Hepatocyte (in vitro differentiated cells): ENCODE measurements around the gene TLE6. TPM values are rescaled to one million over a fixed set of nuclear protein-coding genes. Genes with fewer than 3 reads are reported as not detected.
A peak's percentile ranks its signal among the peaks of the same experiment; 100 is the strongest.

Source experiments
- DNase-seq: peaks from one replicate; pipeline ENCODE4 v3.0.0-alpha.2; 2016; ENCODE audit warnings: low spot score
- H2AFZ ChIP-seq: fragments of 200-600 bp; sonication (generic); 2 replicates; pipeline ENCODE4 v1.6.0; 2016; ENCODE audit warnings: antibody characterized with exemption, mild to moderate bottlenecking
- H3K27ac ChIP-seq: fragments of 200-600 bp; sonication (generic); 2 replicates; pipeline ENCODE4 v1.5.1; 2016; ENCODE audit warnings: mild to moderate bottlenecking
- H3K27me3 ChIP-seq: fragments of 200-600 bp; sonication (generic); 2 replicates; pipeline ENCODE4 v1.6.1; 2016
- H3K36me3 ChIP-seq: fragments of 200-600 bp; sonication (generic); replicated peaks from 2 replicates; pipeline ENCODE4 v1.5.1; 2016; ENCODE audit warnings: low read depth; ENCODE audit not compliant: insufficient read depth
- H3K4me1 ChIP-seq: fragments of 200-600 bp; sonication (generic); 2 replicates; pipeline ENCODE4 v1.5.1; 2016; ENCODE audit warnings: mild to moderate bottlenecking, moderate library complexity; ENCODE audit not compliant: insufficient read depth
- H3K4me2 ChIP-seq: fragments of 200-600 bp; sonication (generic); 2 replicates; pipeline ENCODE4 v1.6.0; 2016
- H3K4me3 ChIP-seq: fragments of 200-600 bp; sonication (generic); 2 replicates; pipeline ENCODE4 v1.5.1; 2016; ENCODE audit warnings: mild to moderate bottlenecking
- H3K79me2 ChIP-seq: fragments of 200-600 bp; sonication (generic); 2 replicates; pipeline ENCODE4 v1.6.0; 2017; ENCODE audit warnings: mild to moderate bottlenecking
- H3K9me2 ChIP-seq: fragments of 200-600 bp; sonication (generic); replicated peaks from 2 replicates; pipeline ENCODE4 v1.6.0; 2017; ENCODE audit warnings: mild to moderate bottlenecking; ENCODE audit not compliant: insufficient read depth
- H3K9me3 ChIP-seq: fragments of 200-600 bp; sonication (generic); 2 replicates; pipeline ENCODE4 v1.5.1; 2016; ENCODE audit warnings: low read depth, mild to moderate bottlenecking
- H4K20me1 ChIP-seq: fragments of 200-600 bp; sonication (generic); 2 replicates; pipeline ENCODE4 v1.6.0; 2016; ENCODE audit warnings: mild to moderate bottlenecking; ENCODE audit not compliant: insufficient read depth, poor library complexity, severe bottlenecking
- EZH2 ChIP-seq: fragments of 200-600 bp; sonication (generic); IDR thresholded peaks from 2 replicates; pipeline ENCODE4 v1.6.1; 2016; ENCODE audit warnings: antibody characterized with exemption, mild to moderate bottlenecking, borderline replicate concordance
- EZH2phosphoT487 ChIP-seq: fragments of 200-600 bp; sonication (generic); IDR thresholded peaks from one replicate; pipeline ENCODE4 v1.6.1; 2018; ENCODE audit warnings: antibody characterized with exemption, mild to moderate bottlenecking, low read depth, moderate library complexity; ENCODE audit not compliant: unreplicated experiment, severe bottlenecking
- WGBS: methylation state at CpG from one replicate; pipeline ENCODE4 v1.1.6; 2016; ENCODE audit warnings: low lambda C conversion rate; ENCODE audit errors: missing lambda C conversion rate; 5-methylcytosine and 5-hydroxymethylcytosine counted together
- polyA plus RNA-seq: library from polyadenylated mRNA; unstranded; fragments of >200 nt; fragmentation: Nextera tagmentation; extraction: Ambion mirVana; gene quantifications from 2 replicates; pipeline ENCODE4 v1.2.1, GENCODE V29; 2016
- total RNA-seq: library from RNA; depleted of rRNA; stranded (reverse); fragments of >200 nt; gene quantifications from 2 replicates; pipeline ENCODE4 v1.2.3, GENCODE V29; 2014
- TF ChIP-seq, protein P1 (sequence below): fragments of 200-600 bp; sonication (generic); IDR thresholded peaks from 2 replicates; pipeline ENCODE4 v1.5.1; 2016; ENCODE audit warnings: antibody characterized with exemption, mild to moderate bottlenecking; ENCODE audit not compliant: poor library complexity

TLE6 gene
- total and polyA plus RNA-seq, 2 experiments from 2014 or later = 1.2 to 4.7 TPM

DNA sequence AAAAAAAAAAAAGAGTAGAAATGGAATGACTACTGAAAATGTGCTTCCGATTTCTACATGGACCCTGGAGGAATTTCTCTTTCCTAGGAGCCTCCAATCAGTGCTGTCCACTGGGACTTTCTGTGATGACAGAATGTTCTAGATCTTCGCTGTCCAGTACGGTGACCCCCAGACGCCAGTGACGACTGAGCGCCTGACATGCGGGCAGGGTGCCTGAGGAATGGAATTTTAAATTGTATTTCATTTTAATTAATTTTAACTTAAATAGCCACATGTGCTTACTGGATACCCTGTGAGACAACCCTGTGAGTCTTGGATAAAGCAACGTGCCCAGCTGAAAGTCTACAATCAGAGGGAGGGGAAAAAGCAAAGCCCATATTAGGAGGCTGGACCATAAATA lies 4.1 kb upstream of the TLE6 start:
- TF ChIP-seq EZH2phosphoT487 (no peak), EZH2 (no peak)
- TF ChIP-seq, protein P1, sequence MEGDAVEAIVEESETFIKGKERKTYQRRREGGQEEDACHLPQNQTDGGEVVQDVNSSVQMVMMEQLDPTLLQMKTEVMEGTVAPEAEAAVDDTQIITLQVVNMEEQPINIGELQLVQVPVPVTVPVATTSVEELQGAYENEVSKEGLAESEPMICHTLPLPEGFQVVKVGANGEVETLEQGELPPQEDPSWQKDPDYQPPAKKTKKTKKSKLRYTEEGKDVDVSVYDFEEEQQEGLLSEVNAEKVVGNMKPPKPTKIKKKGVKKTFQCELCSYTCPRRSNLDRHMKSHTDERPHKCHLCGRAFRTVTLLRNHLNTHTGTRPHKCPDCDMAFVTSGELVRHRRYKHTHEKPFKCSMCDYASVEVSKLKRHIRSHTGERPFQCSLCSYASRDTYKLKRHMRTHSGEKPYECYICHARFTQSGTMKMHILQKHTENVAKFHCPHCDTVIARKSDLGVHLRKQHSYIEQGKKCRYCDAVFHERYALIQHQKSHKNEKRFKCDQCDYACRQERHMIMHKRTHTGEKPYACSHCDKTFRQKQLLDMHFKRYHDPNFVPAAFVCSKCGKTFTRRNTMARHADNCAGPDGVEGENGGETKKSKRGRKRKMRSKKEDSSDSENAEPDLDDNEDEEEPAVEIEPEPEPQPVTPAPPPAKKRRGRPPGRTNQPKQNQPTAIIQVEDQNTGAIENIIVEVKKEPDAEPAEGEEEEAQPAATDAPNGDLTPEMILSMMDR = no peak

DNA sequence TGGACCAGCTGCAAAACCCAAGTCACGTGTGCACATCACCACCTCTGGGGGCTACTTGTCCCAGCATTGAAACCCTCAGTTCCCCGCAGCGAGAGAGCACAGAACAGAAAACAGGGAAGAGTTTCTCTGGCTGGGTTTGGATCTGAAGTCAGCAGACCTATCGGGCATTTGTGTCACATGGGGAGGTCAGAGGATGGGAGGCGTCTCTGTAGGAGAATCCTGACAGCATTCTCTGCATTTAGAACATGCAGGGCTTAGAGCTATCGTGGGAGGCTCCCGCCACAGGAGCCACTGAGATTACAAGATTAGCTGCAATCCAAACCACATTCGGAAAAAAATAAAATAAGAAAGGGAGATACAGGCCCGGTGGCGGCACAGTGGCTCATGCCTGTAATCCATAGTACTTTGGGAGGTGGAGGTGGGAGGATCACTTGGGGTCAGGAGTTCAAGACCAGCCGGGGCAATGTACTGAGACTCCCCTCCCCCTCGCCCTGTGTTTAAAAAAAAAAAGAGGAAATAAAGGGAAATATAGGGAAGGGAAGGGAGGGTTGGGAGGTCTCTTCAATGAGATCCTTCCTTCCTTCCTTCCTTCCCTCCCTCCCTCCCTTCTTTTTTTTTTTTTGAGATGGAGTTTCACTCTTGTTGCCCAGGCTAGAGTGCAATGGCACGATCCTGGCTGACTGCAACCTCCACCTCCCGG lies 2.9 kb upstream of the TLE6 start:
- Histone ChIP-seq H3K4me3 (no peak overlapping the region), H3K36me3 (no peaks in the 10 kb centered on the region), H3K9me3 (no peaks in the 10 kb centered on the region), H3K4me2 (peak overlapping the region; percentile 24), H3K79me2 (no peaks in the 10 kb centered on the region), H3K4me1 (peaks cover 7% of the 10 kb centered on the region), H4K20me1 (no peaks in the 10 kb centered on the region), H2AFZ (no peak overlapping the region), H3K27me3 (no peaks in the 10 kb centered on the region), H3K27ac (no peak overlapping the region), H3K9me2 (no peaks in the 10 kb centered on the region)
- 37% methylated on average over 13 of the region's 14 CpGs for WGBS
- peak; percentile 48 for DNase-seq
- TF ChIP-seq, protein P1 = no peak
- TF ChIP-seq EZH2 (no peak), EZH2phosphoT487 (no peak)

More for the DNA sequence above, 4.1 kb upstream of the TLE6 start:
- Histone ChIP-seq H3K79me2 (no peaks in the 10 kb centered on the region), H4K20me1 (no peaks in the 10 kb centered on the region), H3K4me3 (no peak overlapping the region), H3K36me3 (no peaks in the 10 kb centered on the region), H3K9me3 (no peaks in the 10 kb centered on the region), H3K9me2 (no peaks in the 10 kb centered on the region), H2AFZ (no peak overlapping the region), H3K4me1 (peaks cover 18% of the 10 kb centered on the region), H3K27me3 (no peaks in the 10 kb centered on the region), H3K27ac (no peak overlapping the region), H3K4me2 (no peak overlapping the region)
- no peak for DNase-seq
- 86% methylated on average over 8 of the region's 8 CpGs for WGBS

DNA sequence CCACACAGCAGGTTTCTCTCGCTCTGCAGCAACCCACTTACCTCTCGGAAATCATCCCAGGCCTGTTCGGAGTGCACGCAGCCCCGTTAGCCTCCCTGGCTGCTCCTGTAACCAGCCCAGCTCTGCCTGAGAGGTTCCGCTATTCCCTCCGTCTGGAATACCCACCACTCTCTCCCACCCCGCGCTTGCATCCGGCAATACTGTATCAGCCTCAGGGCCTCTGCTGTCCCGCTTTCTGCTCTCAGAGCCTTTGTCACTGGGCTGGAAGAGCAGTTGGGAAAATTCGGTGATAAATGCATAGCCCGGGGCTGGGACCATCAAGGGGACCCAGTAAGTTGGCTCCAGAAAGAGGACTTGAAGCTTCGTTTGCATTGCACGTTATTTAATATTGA lies 759 bp upstream of the TLE6 start:
- Histone ChIP-seq H3K27ac (no peak overlapping the region), H3K36me3 (no peaks in the 10 kb centered on the region), H2AFZ (peak overlapping the region; percentile 63), H3K4me2 (peak overlapping the region; percentile 90), H4K20me1 (no peaks in the 10 kb centered on the region), H3K27me3 (no peaks in the 10 kb centered on the region), H3K9me3 (no peaks in the 10 kb centered on the region), H3K4me1 (peaks cover 7% of the 10 kb centered on the region), H3K9me2 (no peaks in the 10 kb centered on the region), H3K79me2 (no peaks in the 10 kb centered on the region), H3K4me3 (peak overlapping the region; percentile 22)
- TF ChIP-seq, protein P1 = no peak
- no peak for TF ChIP-seq EZH2
- no peak for TF ChIP-seq EZH2phosphoT487
- no peak for DNase-seq
- WGBS = 12% methylated on average over 15 of the region's 15 CpGs

DNA sequence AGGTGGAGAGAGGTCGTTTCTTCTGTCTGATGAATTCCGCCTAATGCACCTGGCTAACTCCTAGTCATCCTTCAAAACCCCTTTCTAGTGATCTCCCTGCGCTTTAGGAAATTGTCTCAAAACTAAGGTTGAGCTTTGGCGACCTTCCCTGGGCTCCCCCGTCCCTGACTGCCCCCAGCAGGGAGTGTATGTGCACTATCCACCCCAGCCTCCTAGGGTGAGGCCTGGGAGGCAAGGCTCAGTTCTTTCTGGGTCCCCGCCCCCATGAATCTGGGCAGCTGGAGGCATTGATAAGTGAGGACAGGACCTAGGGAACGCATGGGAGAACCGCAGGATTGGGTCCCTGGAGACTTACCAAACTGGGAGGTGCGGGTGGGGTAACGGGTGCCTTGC lies 378 bp downstream of the TLE6 start:
- Histone ChIP-seq H3K9me3 (no peaks in the 10 kb centered on the region), H3K9me2 (no peaks in the 10 kb centered on the region), H3K79me2 (no peaks in the 10 kb centered on the region), H4K20me1 (no peaks in the 10 kb centered on the region), H3K27me3 (no peaks in the 10 kb centered on the region), H3K27ac (no peak overlapping the region), H3K4me1 (peaks cover 11% of the 10 kb centered on the region), H3K36me3 (no peaks in the 10 kb centered on the region), H3K4me2 (peak overlapping the region; percentile 90), H3K4me3 (no peak overlapping the region), H2AFZ (no peak overlapping the region)
- 46% methylated on average over 8 of the region's 10 CpGs for WGBS
- TF ChIP-seq, protein P1 = no peak
- no peak for TF ChIP-seq EZH2phosphoT487
- TF ChIP-seq EZH2 = no peak
- DNase-seq = no peak
